Endothelial cell of umbilical vein (primary cell): ENCODE data around the gene ETV3. TPM values are rescaled to one million over a fixed set of nuclear protein-coding genes. Genes with fewer than 3 reads are reported as not detected.

ENCODE experiments used
- BruUV-seq: library from RNA; stranded (reverse); fragments of 400-500 nt; replicated peaks from 2 replicates; lab custom pipeline; 2021; lab: Mats Ljungman, UMichigan
- CTCF ChIA-PET: fragments of 300-600, 350-600 bp; sonication (Branson Sonifier 250); formaldehyde crosslinking; loops from one replicate; lab custom pipeline; 2021; ENCODE audit warnings: antibody characterized with exemption, inconsistent platforms; lab: Charles Lee
- POLR2A ChIA-PET: fragments of 300-600, 350-600 bp; sonication (Branson Sonifier 250); formaldehyde crosslinking; loops from one replicate; lab custom pipeline; 2021; ENCODE audit warnings: antibody characterized with exemption, inconsistent platforms; lab: Charles Lee
- DNase-seq: peaks from one replicate; pipeline ENCODE4 v3.0.0-alpha.2; 2011; ENCODE audit warnings: low read depth, low spot score
- FAIRE-seq: peaks from 2 replicates; lab custom pipeline; 2011; peaks lifted over from hg19 to GRCh38; lab: Jason Lieb, UNC
- H2AFZ ChIP-seq: 2 replicates; pipeline ENCODE4 v1.6.0; 2012; ENCODE audit warnings: low read depth, low read length, control low read depth, inconsistent platforms
- H3K27ac ChIP-seq: 2 replicates; pipeline ENCODE4 v1.5.1; 2011; ENCODE audit warnings: low read depth, mild to moderate bottlenecking, control low read depth, low read length, moderate library complexity; ENCODE audit not compliant: insufficient read depth
- H3K27me3 ChIP-seq, 2 experiments: 2 replicates each; pipeline versions ENCODE4 v1.6.0 to v1.6.1; 2011; ENCODE audit warnings: low read length in 2 of 2, mixed read lengths in 1 of 2; ENCODE audit not compliant: control insufficient read depth in 2 of 2, insufficient read depth in 2 of 2
- H3K36me3 ChIP-seq, 2 experiments: 2 replicates in 1 of 2; 3 replicates in 1 of 2; pipeline ENCODE4 v1.5.1; 2011; ENCODE audit warnings: low read length in 2 of 2, mild to moderate bottlenecking in 1 of 2, moderate library complexity in 1 of 2; ENCODE audit not compliant: control insufficient read depth in 2 of 2, insufficient read depth in 2 of 2; ENCODE audit errors: extremely low read depth in 1 of 2
- H3K4me1 ChIP-seq: 3 replicates; pipeline ENCODE4 v1.5.1; 2011; ENCODE audit warnings: mild to moderate bottlenecking, low read length; ENCODE audit not compliant: control insufficient read depth, insufficient read depth; ENCODE audit errors: extremely low read depth
- H3K4me2 ChIP-seq: 2 replicates; pipeline ENCODE4 v1.6.1; 2011; ENCODE audit warnings: low read length, control low read depth, mixed read lengths; ENCODE audit not compliant: insufficient read depth
- H3K4me3 ChIP-seq, 3 experiments: fragments of 200-600 bp in 1 of 3; sonication (generic), shearing (Covaris generic) in 1 of 3; replicated peaks in 1 of 3; 2 replicates each; pipeline ENCODE4 v1.5.1; 2011 to 2016; ENCODE audit warnings: control low read depth in 3 of 3, low read length in 3 of 3, mild to moderate bottlenecking in 2 of 3, inconsistent platforms in 1 of 3, low read depth in 1 of 3, moderate library complexity in 1 of 3; ENCODE audit not compliant: insufficient read depth in 1 of 3
- H3K79me2 ChIP-seq: 2 replicates; pipeline ENCODE4 v1.6.0; 2012; ENCODE audit warnings: low read length, inconsistent platforms; ENCODE audit not compliant: control insufficient read depth, insufficient read depth
- H3K9ac ChIP-seq: replicated peaks from 2 replicates; pipeline ENCODE3; 2011; ENCODE audit warnings: low read length, control low read depth; ENCODE audit not compliant: insufficient read depth; ENCODE audit errors: extremely low read depth
- H3K9me1 ChIP-seq: replicated peaks from 3 replicates; pipeline ENCODE4 v1.6.0; 2011; ENCODE audit warnings: mild to moderate bottlenecking, low read length; ENCODE audit not compliant: control insufficient read depth, insufficient read depth; ENCODE audit errors: extremely low read depth
- H3K9me3 ChIP-seq: replicated peaks from 2 replicates; pipeline ENCODE4 v1.5.1; 2012; ENCODE audit warnings: low read length, inconsistent platforms; ENCODE audit not compliant: control insufficient read depth, insufficient read depth
- H4K20me1 ChIP-seq: replicated peaks from 2 replicates; pipeline ENCODE3; 2011; ENCODE audit warnings: mild to moderate bottlenecking, low read length; ENCODE audit not compliant: control insufficient read depth, insufficient read depth; ENCODE audit errors: extremely low read depth
- EZH2 ChIP-seq: IDR thresholded peaks from 2 replicates; pipeline ENCODE4 v1.6.1; 2012; ENCODE audit warnings: borderline replicate concordance, low read depth, mild to moderate bottlenecking, moderate library complexity, low read length, inconsistent platforms; ENCODE audit not compliant: severe bottlenecking
- FOS ChIP-seq: IDR thresholded peaks from 2 replicates; pipeline ENCODE4 v1.6.1; 2011; ENCODE audit warnings: mild to moderate bottlenecking, low read length, moderate library complexity, borderline replicate concordance; ENCODE audit not compliant: insufficient read depth
- GATA2 ChIP-seq: IDR thresholded peaks from 2 replicates; pipeline ENCODE4 v1.7.0; 2011; ENCODE audit warnings: low read depth, mild to moderate bottlenecking, moderate library complexity, mixed read lengths, low read length; ENCODE audit not compliant: insufficient read length, insufficient read depth
- MYC ChIP-seq: IDR thresholded peaks from one replicate; pipeline ENCODE4 v1.6.1; 2011; ENCODE audit warnings: mild to moderate bottlenecking, low read depth, low read length
- POLR2A ChIP-seq: IDR thresholded peaks from 2 replicates; pipeline ENCODE4 v1.6.1; 2012; ENCODE audit warnings: low read depth, mild to moderate bottlenecking, control low read depth, low read length
- POLR2AphosphoS5 ChIP-seq: IDR thresholded peaks from 2 replicates; pipeline ENCODE4 v1.6.1; 2012; ENCODE audit warnings: low read depth, mild to moderate bottlenecking, control low read depth, low read length, moderate library complexity; ENCODE audit not compliant: insufficient read depth
- dilution Hi-C: fragments of 300-500 bp; cut with MboI; formaldehyde crosslinking; loops from one replicate; pipeline ENCODE4 v1.15.0; 2019; ENCODE audit warnings: low sequenced_read_pairs; ENCODE audit not compliant: extremely low pct_ligation_motif_present
- intact Hi-C: fragments of 100-400 bp; cut with micrococcal nuclease; formaldehyde crosslinking; loops from one replicate; pipeline ENCODE4 v1.10.0; 2022
- polyA plus RNA-seq, 4 experiments: library from polyadenylated mRNA; depleted of rRNA in 3 of 4; stranded (reverse) in 3 of 4; unstranded in 1 of 4; fragments of >200 nt; gene quantifications; 2 replicates each; pipeline versions ENCODE4 v1.2.1 to v1.2.3, GENCODE V29; 2011 to 2012; ENCODE audit warnings: missing spikeins in 1 of 4
- total RNA-seq: library from RNA; stranded (reverse); gene quantifications from 2 replicates; pipeline ENCODE4 v1.2.3, GENCODE V29; 2021
- TF ChIP-seq, protein P1 (sequence below), 2 donors: IDR thresholded peaks; 1 replicate in 1 of 2; 2 replicates in 1 of 2; pipeline ENCODE4 v1.5.1; 2011; ENCODE audit warnings: low read length in 2 of 2, mild to moderate bottlenecking in 2 of 2, moderate library complexity in 2 of 2, control low read depth in 1 of 2, inconsistent platforms in 1 of 2, low read depth in 1 of 2; ENCODE audit not compliant: insufficient read depth in 1 of 2; ENCODE audit errors: extremely low read depth in 1 of 2
- TF ChIP-seq, protein P2 (sequence below): IDR thresholded peaks from 2 replicates; pipeline ENCODE4 v1.6.1; 2011; ENCODE audit not compliant: insufficient read depth, insufficient read length

The ETV3 gene
- total and polyA plus RNA-seq, 2 donors (not counting 3 experiments of a cell fraction or from before 2014, with no cell fraction given), result 6.8 to 22.3 TPM

DNA sequence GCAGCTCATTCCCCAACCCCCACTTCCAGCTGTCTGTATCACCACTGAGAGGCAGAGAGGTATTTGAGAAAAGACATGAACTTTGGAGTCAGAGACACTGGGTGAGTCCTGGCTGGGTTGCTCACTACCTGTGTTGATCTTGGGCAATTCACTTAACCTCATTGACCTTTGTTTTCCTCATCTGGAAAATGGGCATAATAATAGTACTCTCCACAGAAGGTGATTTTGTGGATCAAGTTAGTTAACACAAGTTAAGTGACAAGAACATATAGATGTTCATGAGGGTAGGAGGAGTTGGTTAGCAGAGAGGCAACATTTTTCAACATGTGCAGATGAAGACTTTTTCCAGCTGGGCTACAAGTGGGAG, 21.5 kb downstream of the ETV3 start:
- no peaks in the 10 kb centered on the region for H4K20me1 ChIP-seq
- intact Hi-C loops, result no loop called here
- CTCF ChIA-PET, result interaction anchor here (0.9 to 4.7 kb wide), 3 partner anchors 10 to 40 kb away, joined by 3 to 29 read pairs (median 4); no protein-coding TSS in a partner anchor

DNA sequence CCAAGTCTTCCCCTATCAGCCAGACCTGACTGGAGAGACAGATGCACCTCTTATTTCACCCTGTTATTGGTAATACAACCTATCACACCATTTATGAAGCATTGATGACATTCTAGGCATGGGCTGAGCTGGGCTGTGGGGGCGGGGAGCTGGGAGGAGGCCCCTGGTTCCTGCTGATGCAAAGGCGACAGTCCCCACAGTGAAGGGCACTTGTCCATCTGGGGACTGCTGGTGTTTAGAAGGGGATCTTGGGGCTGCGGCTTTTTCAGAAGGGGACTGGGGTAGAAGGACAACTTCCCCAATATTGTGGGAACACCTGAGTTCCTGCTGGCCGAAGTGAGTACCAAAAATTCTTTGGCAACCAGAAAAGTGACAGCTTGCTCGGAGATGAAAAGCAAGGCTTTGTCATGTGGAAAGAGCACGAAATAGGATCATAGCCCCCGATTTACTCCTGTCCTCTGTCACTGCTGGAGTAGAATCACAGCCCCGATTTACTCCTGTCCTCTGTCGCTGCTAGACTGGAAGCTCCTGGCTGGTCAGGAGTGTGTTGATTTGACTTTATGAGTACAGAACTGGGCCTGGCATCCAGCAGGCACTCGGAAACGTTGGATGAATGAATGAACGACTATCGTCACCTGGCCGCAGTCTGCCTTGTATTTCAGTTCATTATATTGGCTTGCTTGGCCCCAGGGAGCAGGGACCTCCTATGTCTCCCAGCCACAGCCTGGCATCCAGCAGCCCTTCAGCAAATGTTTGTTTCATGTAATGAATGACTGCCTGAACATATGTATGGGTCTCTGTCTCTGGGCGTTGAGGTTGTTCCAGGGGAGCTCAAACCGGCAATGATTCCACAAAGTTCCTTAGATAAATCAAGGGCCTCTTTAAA, 22.1 kb downstream of the ETV3 start:
- intact Hi-C loops (no loop called here), dilution Hi-C loops (no loop called here)
- FAIRE-seq, result no peak
- Histone ChIP-seq H3K9me3 (no peaks in the 10 kb centered on the region), H3K27me3 (peaks cover 4 to 13% of the 10 kb centered on the region in 2 experiments), H2AFZ (no peak overlapping the region), H4K20me1 (no peaks in the 10 kb centered on the region), H3K27ac (no peak overlapping the region), H3K36me3 (no peaks in the 10 kb centered on the region), H3K4me1 (no peaks in the 10 kb centered on the region), H3K79me2 (no peaks in the 10 kb centered on the region), H3K9me1 (no peaks in the 10 kb centered on the region), H3K4me3 (no peak overlapping the region), H3K9ac (no peak overlapping the region), H3K4me2 (no peak overlapping the region)
- CTCF ChIA-PET, result interaction anchor here (0.9 to 4.7 kb wide), 4 partner anchors 9 to 40 kb away, joined by 3 to 29 read pairs (median 4); no protein-coding TSS in a partner anchor
- BruUV-seq, result no TSS peak
- POLR2A ChIA-PET, result no interaction called here
- no peak for DNase-seq
- TF ChIP-seq, protein P1, sequence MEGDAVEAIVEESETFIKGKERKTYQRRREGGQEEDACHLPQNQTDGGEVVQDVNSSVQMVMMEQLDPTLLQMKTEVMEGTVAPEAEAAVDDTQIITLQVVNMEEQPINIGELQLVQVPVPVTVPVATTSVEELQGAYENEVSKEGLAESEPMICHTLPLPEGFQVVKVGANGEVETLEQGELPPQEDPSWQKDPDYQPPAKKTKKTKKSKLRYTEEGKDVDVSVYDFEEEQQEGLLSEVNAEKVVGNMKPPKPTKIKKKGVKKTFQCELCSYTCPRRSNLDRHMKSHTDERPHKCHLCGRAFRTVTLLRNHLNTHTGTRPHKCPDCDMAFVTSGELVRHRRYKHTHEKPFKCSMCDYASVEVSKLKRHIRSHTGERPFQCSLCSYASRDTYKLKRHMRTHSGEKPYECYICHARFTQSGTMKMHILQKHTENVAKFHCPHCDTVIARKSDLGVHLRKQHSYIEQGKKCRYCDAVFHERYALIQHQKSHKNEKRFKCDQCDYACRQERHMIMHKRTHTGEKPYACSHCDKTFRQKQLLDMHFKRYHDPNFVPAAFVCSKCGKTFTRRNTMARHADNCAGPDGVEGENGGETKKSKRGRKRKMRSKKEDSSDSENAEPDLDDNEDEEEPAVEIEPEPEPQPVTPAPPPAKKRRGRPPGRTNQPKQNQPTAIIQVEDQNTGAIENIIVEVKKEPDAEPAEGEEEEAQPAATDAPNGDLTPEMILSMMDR (IDR thresholded peaks at IDR 0.05; ENCODE audit: extremely low read depth in 1 of 2, insufficient read depth in 1 of 2, low read depth in 1 of 2, low read length in 2 of 2), result no peak
- TF ChIP-seq, protein P2, sequence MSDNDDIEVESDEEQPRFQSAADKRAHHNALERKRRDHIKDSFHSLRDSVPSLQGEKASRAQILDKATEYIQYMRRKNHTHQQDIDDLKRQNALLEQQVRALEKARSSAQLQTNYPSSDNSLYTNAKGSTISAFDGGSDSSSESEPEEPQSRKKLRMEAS, result no peak
- TF ChIP-seq POLR2AphosphoS5 (no peak), MYC (no peak), POLR2A (no peak), FOS (no peak), GATA2 (no peak), EZH2 (no peak)

More for the DNA sequence above, 21.5 kb downstream of the ETV3 start:
- Histone ChIP-seq H3K27me3 (peaks cover 4 to 12% of the 10 kb centered on the region in 2 experiments), H3K36me3 (no peaks in the 10 kb centered on the region), H3K9ac (no peak overlapping the region), H3K79me2 (no peaks in the 10 kb centered on the region), H3K27ac (no peak overlapping the region), H2AFZ (no peak overlapping the region), H3K4me3 (no peak overlapping the region), H3K9me3 (no peaks in the 10 kb centered on the region), H3K4me2 (no peak overlapping the region), H3K9me1 (no peaks in the 10 kb centered on the region), H3K4me1 (no peaks in the 10 kb centered on the region)
- FAIRE-seq, result no peak
- POLR2A ChIA-PET, result no interaction called here
- DNase-seq, result no peak
- TF ChIP-seq GATA2 (no peak), POLR2AphosphoS5 (no peak)
- no TSS peak for BruUV-seq
- dilution Hi-C loops, result no loop called here
